GM10266 (cell line): Measurements from ENCODE around the gene PPP4R2.

Experiments used
- DNase-seq: peaks from one replicate; pipeline ENCODE4 v3.0.0; 2012; ENCODE audit errors: extremely low spot score
- TF ChIP-seq, protein P1 (sequence below): IDR thresholded peaks from 2 replicates; pipeline ENCODE4 v1.5.1; 2012; ENCODE audit warnings: mild to moderate bottlenecking, low read depth; ENCODE audit not compliant: control insufficient read depth, insufficient read depth; ENCODE audit errors: missing control alignments

The PPP4R2 gene

DNA sequence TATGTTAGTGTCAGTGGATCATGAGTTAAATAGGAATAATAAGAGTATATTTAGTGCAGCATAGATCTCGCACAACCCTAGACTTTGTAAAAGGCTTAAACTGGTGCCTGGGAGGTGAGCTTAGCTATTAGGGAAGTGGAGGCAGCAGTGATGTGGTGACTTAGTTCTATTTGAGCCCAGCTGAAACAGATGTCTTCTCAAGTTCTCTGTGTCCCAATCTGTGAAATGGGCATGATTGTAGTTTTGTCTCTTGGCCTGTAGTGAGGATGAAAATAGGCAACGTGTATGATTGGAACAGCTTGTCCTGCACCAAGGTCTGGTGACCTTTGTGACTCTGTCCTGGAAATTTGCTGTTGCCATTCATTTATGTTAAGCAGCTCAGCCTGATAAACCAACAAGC, 99.6 kb downstream of the PPP4R2 start:
- TF ChIP-seq, protein P1, sequence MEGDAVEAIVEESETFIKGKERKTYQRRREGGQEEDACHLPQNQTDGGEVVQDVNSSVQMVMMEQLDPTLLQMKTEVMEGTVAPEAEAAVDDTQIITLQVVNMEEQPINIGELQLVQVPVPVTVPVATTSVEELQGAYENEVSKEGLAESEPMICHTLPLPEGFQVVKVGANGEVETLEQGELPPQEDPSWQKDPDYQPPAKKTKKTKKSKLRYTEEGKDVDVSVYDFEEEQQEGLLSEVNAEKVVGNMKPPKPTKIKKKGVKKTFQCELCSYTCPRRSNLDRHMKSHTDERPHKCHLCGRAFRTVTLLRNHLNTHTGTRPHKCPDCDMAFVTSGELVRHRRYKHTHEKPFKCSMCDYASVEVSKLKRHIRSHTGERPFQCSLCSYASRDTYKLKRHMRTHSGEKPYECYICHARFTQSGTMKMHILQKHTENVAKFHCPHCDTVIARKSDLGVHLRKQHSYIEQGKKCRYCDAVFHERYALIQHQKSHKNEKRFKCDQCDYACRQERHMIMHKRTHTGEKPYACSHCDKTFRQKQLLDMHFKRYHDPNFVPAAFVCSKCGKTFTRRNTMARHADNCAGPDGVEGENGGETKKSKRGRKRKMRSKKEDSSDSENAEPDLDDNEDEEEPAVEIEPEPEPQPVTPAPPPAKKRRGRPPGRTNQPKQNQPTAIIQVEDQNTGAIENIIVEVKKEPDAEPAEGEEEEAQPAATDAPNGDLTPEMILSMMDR = no peak
- DNase-seq = no peak

DNA sequence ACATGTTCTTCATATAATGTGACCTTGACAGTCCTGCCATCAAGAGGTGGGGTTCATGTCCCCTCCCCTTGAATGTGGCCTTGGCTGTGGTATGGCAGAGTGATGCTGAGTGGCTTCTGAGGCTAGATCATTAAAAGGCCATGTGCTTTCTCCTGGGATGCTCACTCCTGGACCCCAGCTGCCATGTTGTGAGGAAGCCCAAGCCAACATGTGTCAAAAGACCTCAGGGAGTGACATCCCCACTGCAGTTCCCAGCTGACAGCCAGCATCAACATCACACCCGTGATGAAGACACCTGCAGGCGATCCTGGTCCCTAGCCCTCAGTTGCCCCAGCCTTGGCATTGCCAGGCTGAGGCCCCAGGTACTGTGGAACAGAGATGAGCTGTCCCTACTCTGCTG, 101.4 kb downstream of the PPP4R2 start:
- DNase-seq = no peak
- TF ChIP-seq, protein P1 = no peak

DNA sequence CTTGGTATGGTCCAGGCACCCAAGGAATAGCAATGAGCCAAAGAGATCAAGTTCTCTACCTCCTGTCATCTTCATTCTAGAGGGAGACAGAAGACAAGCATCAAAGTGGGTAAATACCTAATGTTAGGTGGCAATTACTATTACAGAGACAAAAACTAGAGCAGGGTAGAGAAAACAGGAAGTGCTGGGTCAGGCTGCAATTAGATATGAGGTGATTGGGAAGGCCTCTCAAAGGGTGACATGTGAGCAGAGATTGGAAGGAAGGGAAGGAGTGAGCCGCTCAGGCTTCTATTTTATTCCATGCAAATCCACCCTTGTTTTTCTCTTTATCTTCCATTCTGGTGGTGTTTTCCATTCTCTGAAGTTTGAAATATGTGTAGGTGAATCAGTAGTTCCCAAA, 102.3 kb downstream of the PPP4R2 start:
- TF ChIP-seq, protein P1 = no peak

DNA sequence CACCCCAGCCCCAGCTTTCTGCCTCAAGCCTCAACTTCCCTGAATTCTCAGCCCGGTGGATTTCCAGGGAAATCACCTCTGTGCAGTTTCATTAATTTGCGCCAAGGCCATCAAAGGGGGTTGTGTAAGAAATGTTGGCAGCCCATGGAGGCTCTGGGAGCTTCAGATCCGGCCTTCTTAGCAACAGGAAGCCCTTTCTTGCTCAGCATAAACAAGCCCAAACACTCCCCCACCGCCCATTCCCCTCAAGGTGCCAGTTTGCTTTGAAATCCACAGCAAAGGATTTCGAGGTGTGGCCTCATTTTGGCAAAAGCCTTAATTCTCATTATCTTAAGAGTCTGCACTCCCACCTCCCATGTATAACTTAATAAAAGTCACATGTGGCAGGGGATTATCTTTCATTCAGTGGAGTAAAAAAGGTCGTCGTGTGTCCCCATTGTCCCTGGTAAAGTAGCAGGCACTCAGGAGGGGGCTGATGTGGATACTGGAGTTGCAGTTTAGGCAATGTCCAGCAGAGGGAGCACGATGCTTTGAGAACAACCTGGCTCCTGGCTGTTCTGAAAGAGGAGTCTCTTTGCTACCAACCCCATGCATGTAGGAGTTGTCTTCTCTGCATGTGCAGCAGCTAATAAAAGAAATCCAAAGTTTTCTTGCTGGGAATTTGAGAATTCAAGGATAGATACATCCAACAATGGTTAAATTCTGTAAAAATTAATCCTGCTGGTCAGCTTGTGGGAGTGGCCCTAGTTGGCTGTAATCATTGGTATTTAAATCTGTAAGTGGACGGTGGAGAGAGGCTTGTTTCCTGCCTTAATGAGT, 104.3 kb downstream of the PPP4R2 start:
- peak; percentile 81 for DNase-seq
- TF ChIP-seq, protein P1 = peak; percentile 97

More for the DNA sequence above, 102.3 kb downstream of the PPP4R2 start:
- DNase-seq = no peak

DNA sequence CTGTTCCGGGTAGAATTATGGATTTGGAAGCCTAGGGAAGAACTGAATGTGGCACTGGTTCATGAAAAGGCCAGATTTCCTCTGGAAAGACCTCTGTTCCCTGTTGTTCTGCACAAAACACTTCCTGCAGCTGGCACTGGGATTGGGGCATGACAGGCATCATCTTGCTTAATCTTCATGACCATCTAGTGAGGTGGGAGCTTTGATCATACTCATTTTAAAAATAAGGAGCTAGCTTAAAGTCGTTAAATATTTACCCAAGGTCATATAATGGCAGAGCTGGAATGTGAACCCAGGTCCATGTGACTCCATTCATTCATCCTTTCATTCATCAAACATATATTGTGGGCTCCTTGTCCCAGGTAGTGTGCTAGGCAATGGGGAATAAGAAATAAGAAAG, 105.3 kb downstream of the PPP4R2 start:
- DNase-seq = no peak
- TF ChIP-seq, protein P1 = no peak

DNA sequence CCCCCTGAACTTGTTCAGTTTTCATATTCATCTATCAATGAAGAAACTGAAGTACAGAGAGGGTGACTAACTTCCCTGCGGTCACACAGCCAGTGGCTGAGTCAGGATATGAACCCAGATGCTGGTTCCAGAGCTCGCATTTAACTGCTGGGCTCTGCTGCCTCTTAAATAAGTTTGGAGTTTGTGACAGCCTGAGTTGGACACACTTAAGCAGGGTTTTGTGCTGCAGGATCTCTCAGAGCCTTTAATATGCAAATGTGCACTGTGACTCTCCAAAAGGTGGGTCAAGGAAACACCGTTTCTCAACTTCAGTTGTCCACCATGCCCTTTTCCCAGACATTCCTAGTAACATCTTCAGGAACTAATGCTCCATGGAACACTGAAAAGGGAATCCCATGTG, 110.6 kb downstream of the PPP4R2 start:
- TF ChIP-seq, protein P1 = no peak
- no peak for DNase-seq

DNA sequence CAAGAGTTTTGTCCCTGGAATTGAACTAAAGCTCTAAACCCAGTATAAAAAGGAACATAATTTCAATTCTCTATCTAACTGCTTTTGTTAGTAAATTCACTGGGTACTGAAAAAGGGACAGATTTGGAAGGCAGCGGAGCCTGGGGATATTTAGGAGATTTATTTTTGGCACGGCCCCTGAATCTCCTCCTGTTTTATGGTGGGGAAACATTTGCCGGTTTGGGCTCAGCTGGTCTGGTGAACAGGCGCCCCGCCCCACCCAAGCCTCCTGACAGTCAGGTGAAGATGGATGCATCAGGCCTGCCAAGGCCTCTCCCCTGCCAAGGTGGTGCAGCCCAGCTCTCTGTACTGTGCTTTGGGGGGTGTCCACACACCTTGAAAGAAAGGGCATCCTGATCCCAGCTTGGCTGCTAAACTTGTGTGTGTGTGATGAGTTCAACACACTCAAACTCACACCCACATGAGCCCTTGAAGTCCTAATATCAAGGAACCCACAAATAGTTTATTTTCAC, 111.1 kb downstream of the PPP4R2 start:
- DNase-seq = no peak
- TF ChIP-seq, protein P1 = no peak
